ENCODE measurements around the gene ZNF69. TPM values are rescaled to one million over a fixed set of nuclear protein-coding genes. Genes with fewer than 3 reads are reported as not detected.

Gene ZNF69
- total and polyA plus RNA-seq, 2 of the 13 experiments (the other 11 are each of a cell fraction or from before 2014, with no cell fraction given), result 9.6 to 21.0 TPM

- TF ChIP-seq ZNF674 (CRISPR knock-in tag; IDR thresholded peaks at IDR 0.05; ENCODE audit: low read depth) (no peak), RXRA (CRISPR knock-in tag; IDR thresholded peaks at IDR 0.05) (no peak), GATA4 (IDR thresholded peaks at IDR 0.05; ENCODE audit: borderline replicate concordance, low read depth) (no peak), NCOR1 (IDR thresholded peaks at IDR 0.05; ENCODE audit: borderline replicate concordance, low read length) (peak; percentile 33; the same call in 1 of the 2 replicates), PLRG1 (conservative IDR thresholded peaks at IDR 0.05) (no peak), ZNF414 (CRISPR knock-in tag; IDR thresholded peaks at IDR 0.05) (no peak), CBX2 (IDR thresholded peaks at IDR 0.05; ENCODE audit: low read depth, low read length) (no peak), CBX2 (CRISPR knock-in tag; IDR thresholded peaks at IDR 0.05; ENCODE audit: low read depth) (no peak), SOX13 (IDR thresholded peaks at IDR 0.05) (no peak), SOX13 (CRISPR knock-in tag; conservative IDR thresholded peaks at IDR 0.05 in 1 of 2, IDR thresholded peaks at IDR 0.05 in 1 of 2) (peak in 1 of 2 experiments; percentile 56; a peak in 1 of 4 replicates), ZNF850 (CRISPR knock-in tag; conservative IDR thresholded peaks at IDR 0.05) (no peak), ZFY (CRISPR knock-in tag; IDR thresholded peaks at IDR 0.05) (no peak), ZNF567 (CRISPR knock-in tag; IDR thresholded peaks at IDR 0.05; ENCODE audit: borderline replicate concordance) (no peak), ZNF574 (CRISPR knock-in tag; IDR thresholded peaks at IDR 0.05) (no peak), MED1 (CRISPR knock-in tag; IDR thresholded peaks at IDR 0.05) (no peak), FOSL1 (CRISPR knock-in tag; IDR thresholded peaks at IDR 0.05; ENCODE audit: borderline replicate concordance) (no peak), ZNF687 (CRISPR knock-in tag; IDR thresholded peaks at IDR 0.05) (no peak), ZBED4 (CRISPR knock-in tag; IDR thresholded peaks at IDR 0.05; ENCODE audit: borderline replicate concordance) (no peak)
These were observed 15.0 kb upstream of the ZNF69 start (continued) for GRCh38 chr19:11872624-11873023.
